ENCODE data around the gene CCDC88C. TPM values are rescaled to one million over a fixed set of nuclear protein-coding genes. Genes with fewer than 3 reads are reported as not detected.

CCDC88C gene
- total RNA-seq, 2 experiments from 2014 or later: 137 to 253 TPM

DNA sequence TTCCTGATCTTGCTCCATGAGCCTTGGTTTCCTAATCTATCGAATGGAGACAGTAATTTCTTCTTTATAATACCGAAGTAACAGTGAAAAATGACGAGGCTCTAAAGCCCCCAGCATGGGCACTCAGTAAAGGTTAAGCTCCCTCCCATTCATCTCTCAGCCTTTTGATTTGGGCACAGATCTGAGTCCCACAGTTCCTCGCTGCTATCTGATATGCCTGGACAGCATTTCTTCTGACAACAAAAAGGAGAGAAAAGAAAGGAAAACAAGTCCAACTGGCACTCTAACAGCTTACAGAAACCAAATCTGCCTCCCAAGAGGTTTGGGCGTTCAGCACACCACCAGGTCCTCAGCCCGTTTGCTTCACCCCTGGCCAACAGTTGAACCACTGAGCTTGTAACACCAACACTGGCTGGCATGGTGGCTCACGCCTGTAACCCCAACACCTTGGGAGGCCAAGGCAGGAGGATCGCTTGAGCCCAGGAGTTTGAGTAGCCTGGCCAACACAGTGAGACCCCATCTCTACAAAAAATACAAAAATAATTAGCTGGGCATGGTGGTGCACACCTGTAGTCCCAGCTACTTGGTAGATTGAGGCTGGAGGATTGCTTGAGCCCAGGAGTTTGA is 19.5 kb downstream of the CCDC88C start:
- Histone ChIP-seq H3K4me2 (ENCODE audit: low read length) (peak overlapping the region; percentile 98), H2AFZ (ENCODE audit: low read length) (no peak overlapping the region), H3K36me3 (ENCODE audit: insufficient read depth, low read length) (peaks cover 61% of the 10 kb centered on the region), H3K27ac (ENCODE audit: low read depth, low read length, poor library complexity, severe bottlenecking) (peak overlapping the region; percentile 89), H3K9me2 (ENCODE audit: insufficient read depth, low read length) (no peaks in the 10 kb centered on the region), H3K9me3 (ENCODE audit: low read length) (peaks cover 5% of the 10 kb centered on the region; the same call in 1 of the 2 replicates), H3K79me2 (ENCODE audit: insufficient read depth, low read depth, low read length) (peaks cover 100% of the 10 kb centered on the region), H4K20me1 (ENCODE audit: insufficient read depth, low read length) (peaks cover 35% of the 10 kb centered on the region), H3K4me1 (ENCODE audit: insufficient read depth, low read length, poor library complexity, severe bottlenecking) (peaks cover 94% of the 10 kb centered on the region), H3K4me3 (ENCODE audit: low read depth, low read length, poor library complexity, severe bottlenecking) (peak overlapping the region; percentile 63)
- TF ChIP-seq EZH2phosphoT487 (IDR thresholded peaks at IDR 0.05; ENCODE audit: borderline replicate concordance, low read depth, low read length): no peak
- TF ChIP-seq, protein P1, sequence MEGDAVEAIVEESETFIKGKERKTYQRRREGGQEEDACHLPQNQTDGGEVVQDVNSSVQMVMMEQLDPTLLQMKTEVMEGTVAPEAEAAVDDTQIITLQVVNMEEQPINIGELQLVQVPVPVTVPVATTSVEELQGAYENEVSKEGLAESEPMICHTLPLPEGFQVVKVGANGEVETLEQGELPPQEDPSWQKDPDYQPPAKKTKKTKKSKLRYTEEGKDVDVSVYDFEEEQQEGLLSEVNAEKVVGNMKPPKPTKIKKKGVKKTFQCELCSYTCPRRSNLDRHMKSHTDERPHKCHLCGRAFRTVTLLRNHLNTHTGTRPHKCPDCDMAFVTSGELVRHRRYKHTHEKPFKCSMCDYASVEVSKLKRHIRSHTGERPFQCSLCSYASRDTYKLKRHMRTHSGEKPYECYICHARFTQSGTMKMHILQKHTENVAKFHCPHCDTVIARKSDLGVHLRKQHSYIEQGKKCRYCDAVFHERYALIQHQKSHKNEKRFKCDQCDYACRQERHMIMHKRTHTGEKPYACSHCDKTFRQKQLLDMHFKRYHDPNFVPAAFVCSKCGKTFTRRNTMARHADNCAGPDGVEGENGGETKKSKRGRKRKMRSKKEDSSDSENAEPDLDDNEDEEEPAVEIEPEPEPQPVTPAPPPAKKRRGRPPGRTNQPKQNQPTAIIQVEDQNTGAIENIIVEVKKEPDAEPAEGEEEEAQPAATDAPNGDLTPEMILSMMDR (conservative IDR thresholded peaks at IDR 0.05; ENCODE audit: low read length): no peak
- intact Hi-C loops (cut with micrococcal nuclease; ENCODE audit: unreplicated experiment): loop anchor here (1.0 kb wide), 1 partner anchor 18 kb away; no protein-coding TSS in a partner anchor
- ChIA-PET CTCF (ENCODE audit: unreplicated experiment) (interaction anchor here (0.7 to 1.9 kb wide), 9 partner anchors 13 to 155 kb away, joined by 3 to 9 read pairs (median 3); no protein-coding TSS in a partner anchor), POLR2A (interaction anchor here (0.8 to 8.3 kb wide), 17 partner anchors 8 to 117 kb away, joined by 3 to 106 read pairs (median 5); partner anchors contain the start of gene CCDC88C)
- no peak for DNase-seq (ENCODE audit: low spot score)
- BruUV-seq (replicated peaks): no TSS peak

DNA sequence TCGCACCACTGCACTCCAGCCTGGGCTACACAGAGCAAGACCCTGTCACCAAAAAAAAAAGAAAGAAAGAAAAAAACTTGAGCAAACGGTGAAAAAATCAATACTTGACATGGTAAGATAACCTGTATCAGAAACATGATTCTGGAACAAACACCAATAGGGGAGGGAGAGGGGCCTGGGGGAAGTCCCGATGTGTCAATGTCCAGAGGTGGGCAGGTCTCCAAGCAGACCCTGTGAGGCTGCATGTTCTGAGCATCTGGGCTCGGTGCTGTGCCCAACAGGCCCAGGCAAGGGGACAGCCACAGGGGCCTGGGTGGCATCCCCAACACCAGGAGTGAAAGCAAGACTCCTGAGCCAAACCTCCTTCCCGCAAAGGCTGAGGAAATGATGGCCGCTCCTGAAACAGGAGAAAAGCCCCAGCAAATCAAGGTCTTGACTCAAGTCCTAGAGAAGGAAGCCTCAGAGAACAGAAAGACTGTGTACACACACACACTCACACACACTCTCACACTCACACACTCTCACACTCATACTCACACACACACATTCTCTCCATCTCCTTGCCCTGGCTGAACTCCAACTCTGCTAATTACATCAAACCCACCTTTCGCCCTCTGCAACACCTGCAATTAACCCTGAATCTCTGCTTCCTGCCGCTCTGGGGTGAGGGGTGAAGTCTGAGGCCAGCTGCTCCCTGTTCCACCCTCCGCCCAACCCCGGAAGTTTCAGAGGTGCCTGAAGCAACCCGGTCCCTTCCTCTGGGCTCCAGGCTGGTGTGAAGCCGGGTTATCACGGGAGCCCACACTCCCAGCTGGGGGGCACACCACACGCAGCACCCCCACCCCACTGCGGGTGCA is 20.4 kb downstream of the CCDC88C start:
- Histone ChIP-seq H2AFZ (ENCODE audit: low read length) (no peak overlapping the region), H4K20me1 (ENCODE audit: insufficient read depth, low read length) (peaks cover 37% of the 10 kb centered on the region), H3K9me2 (ENCODE audit: insufficient read depth, low read length) (no peaks in the 10 kb centered on the region), H3K4me2 (ENCODE audit: low read length) (peak overlapping the region; percentile 98), H3K9me3 (ENCODE audit: low read length) (peaks cover 3% of the 10 kb centered on the region; the same call in 1 of the 2 replicates), H3K4me1 (ENCODE audit: insufficient read depth, low read length, poor library complexity, severe bottlenecking) (peaks cover 94% of the 10 kb centered on the region), H3K27ac (ENCODE audit: low read depth, low read length, poor library complexity, severe bottlenecking) (peak overlapping the region; percentile 89), H3K79me2 (ENCODE audit: insufficient read depth, low read depth, low read length) (peaks cover 100% of the 10 kb centered on the region), H3K36me3 (ENCODE audit: insufficient read depth, low read length) (peaks cover 58% of the 10 kb centered on the region), H3K4me3 (ENCODE audit: low read depth, low read length, poor library complexity, severe bottlenecking) (peak overlapping the region; percentile 63)
- CTCF ChIA-PET (ENCODE audit: unreplicated experiment): interaction anchor here (0.7 to 1.3 kb wide), 5 partner anchors 14 to 73 kb away, joined by 3 to 9 read pairs (median 3); no protein-coding TSS in a partner anchor
- TF ChIP-seq, protein P1 (conservative IDR thresholded peaks at IDR 0.05; ENCODE audit: low read length): no peak
- no peak for TF ChIP-seq EZH2phosphoT487 (IDR thresholded peaks at IDR 0.05; ENCODE audit: borderline replicate concordance, low read depth, low read length)
- BruUV-seq (replicated peaks): no TSS peak
- POLR2A ChIA-PET: interaction anchor here (0.8 to 8.3 kb wide), 17 partner anchors 8 to 47 kb away, joined by 3 to 106 read pairs (median 7); partner anchors contain the start of gene CCDC88C
- intact Hi-C loops (cut with micrococcal nuclease; ENCODE audit: unreplicated experiment): loop anchor here (1.0 kb wide), 1 partner anchor 19 kb away; no protein-coding TSS in a partner anchor
- peak; percentile 87 for DNase-seq (ENCODE audit: low spot score)

All from OCI-LY7 (cell line).